Dermis microvascular lymphatic vessel endothelial cell (primary cell): ENCODE data around the gene OPA3. TPM values are rescaled to one million over a fixed set of nuclear protein-coding genes. Genes with fewer than 3 reads are reported as not detected.

ENCODE experiments used
- DNase-seq, 2 donors: peaks; one replicate each; pipeline versions ENCODE4 v3.0.0 to v3.0.0-alpha.2; 2010; ENCODE audit warnings: low read depth in 2 of 2
- total RNA-seq: library from RNA; depleted of rRNA; stranded (reverse); fragments of >200 nt; gene quantifications from 2 replicates; pipeline ENCODE4 v1.2.1, GENCODE V29; 2014

OPA3 gene
- total RNA-seq, 1 donor from 2014 or later: 4.1 TPM

- no peak for DNase-seq
Observed at GRCh38 chr19:45567609-45568008, 17.0 kb downstream of the OPA3 start.

DNA sequence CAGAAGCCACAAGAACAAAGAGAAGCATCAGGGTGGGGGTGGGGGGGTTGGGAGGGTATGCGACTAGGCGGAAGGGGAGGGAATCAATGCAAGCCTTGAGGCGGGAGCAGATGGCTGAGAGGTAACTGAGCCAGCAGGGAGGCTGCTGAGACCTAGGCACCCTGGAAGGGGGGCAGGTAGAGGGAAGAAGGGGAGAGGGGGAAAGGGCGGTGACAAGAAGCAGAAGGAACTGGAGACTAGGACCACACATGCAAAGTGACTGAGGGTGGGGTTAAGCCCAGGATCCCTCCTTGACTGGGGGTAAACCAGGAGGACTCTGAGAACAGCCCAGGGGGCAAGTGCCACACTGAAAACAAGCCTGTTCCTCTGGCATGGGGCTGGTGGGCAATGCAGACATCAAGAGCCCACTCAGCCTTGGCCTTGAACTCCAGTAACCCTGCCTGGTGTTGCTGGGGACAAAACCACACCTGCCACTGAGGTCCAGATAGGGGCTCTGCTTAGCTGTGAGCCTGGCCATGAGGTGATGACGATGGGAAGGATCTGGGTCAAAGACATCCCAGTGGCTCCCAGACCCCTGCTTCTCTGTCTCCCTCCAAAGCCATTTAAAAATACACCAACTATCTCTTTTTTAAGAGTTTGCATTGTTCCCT, 20.3 kb downstream of the OPA3 start:
- no peak for DNase-seq

DNA sequence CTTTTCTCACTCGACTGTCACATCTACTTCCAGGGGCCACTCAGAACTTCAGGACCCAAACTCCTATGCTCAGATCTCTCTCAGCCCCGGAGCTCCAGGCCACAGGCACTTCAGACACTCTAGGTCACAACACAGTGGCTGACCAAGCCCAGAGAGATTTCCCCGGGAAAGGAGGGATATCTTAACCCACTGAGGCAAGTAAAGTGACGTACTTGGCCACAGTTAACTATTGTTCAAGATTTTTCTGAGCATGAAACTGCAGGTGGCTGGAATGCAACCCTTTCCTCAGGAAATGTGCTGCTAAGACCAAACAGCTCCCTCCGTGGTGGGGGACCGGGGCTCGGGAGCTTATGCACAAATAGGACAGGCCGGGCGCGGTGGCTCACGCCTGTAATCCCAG, 23.9 kb downstream of the OPA3 start:
- peak in 1 of 2 donors; percentile 50 for DNase-seq

GRCh38 chr19:45560038-45560437, 24.6 kb downstream of the OPA3 start:
- DNase-seq: no peak

- DNase-seq: peak in 1 of 2 donors; percentile 57
Observed at GRCh38 chr19:45558399-45558878, 26.2 kb downstream of the OPA3 start.

GRCh38 chr19:45556835-45557234, 27.8 kb downstream of the OPA3 start:
- DNase-seq: no peak

GRCh38 chr19:45554481-45554880, 30.1 kb downstream of the OPA3 start:
- no peak for DNase-seq

DNA sequence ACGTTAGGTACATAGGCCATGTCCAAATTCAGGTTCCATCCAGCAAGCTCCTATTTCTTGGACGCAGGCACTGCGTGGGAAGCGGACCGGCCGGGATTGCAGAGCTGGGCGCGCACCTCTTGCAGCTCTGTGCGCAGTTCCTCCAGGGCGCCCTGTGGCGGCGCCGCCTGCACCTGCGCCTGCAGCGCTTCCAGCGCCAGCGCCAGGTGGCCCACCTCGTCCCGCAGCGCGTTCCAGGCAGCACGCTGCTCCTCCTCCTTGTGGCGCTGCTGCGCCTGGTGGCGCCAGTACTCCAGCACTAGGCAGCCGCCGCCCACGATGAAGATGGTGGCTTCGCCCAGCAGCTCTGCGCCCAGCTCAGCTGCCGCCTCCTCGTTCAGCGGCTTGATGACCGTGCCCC, 31.1 kb downstream of the OPA3 start:
- no peak for DNase-seq

GRCh38 chr19:45547965-45548609, 36.5 kb downstream of the OPA3 start:
- peak in 1 of 2 donors; percentile 13 for DNase-seq

GRCh38 chr19:45547211-45547770, 37.3 kb downstream of the OPA3 start:
- DNase-seq: no peak

GRCh38 chr19:45542234-45542668, 42.4 kb downstream of the OPA3 start:
- DNase-seq: no peak

DNA sequence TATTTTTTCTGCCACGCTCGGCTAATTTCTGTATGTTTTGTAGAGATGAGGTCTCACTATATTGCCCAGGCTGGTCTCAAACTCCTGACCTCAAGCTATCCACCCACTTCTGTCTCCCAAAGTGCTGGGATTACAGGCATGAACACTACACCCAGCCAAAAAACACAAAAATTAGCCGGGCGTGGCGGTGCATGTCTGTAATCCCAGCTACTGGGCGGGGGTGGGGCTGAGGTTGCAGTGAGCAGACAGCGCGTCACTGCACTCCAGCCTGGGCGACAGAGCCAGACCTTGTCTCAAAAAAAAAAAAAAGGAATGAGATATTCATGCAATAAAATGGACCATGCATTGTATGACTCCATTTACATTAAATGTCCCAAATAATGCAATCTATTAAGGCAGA, 45.1 kb downstream of the OPA3 start:
- no peak for DNase-seq

DNA sequence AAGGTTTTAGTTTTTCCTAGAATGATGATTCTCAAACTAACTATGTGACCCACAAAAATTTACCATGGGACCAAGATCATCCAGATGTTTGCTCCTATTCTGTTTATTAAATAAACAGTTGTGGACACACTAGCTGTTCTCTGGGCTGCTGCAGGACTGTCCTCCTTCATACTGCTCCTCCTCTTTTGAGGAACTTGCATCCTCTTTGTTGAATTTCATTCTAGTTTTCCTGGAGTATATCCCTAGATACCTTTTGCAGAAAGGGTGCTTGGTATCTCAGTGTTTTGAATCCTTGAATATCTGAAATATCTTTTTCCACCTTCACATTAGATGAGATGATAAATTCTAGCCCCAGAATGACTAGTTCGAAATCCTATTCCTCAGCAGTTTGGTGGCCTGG, 53.3 kb downstream of the OPA3 start:
- no peak for DNase-seq

- no peak for DNase-seq
Observed at GRCh38 chr19:45529420-45529785, 55.2 kb downstream of the OPA3 start.

- no peak for DNase-seq
Observed at GRCh38 chr19:45528744-45529419, 55.7 kb downstream of the OPA3 start.

DNA sequence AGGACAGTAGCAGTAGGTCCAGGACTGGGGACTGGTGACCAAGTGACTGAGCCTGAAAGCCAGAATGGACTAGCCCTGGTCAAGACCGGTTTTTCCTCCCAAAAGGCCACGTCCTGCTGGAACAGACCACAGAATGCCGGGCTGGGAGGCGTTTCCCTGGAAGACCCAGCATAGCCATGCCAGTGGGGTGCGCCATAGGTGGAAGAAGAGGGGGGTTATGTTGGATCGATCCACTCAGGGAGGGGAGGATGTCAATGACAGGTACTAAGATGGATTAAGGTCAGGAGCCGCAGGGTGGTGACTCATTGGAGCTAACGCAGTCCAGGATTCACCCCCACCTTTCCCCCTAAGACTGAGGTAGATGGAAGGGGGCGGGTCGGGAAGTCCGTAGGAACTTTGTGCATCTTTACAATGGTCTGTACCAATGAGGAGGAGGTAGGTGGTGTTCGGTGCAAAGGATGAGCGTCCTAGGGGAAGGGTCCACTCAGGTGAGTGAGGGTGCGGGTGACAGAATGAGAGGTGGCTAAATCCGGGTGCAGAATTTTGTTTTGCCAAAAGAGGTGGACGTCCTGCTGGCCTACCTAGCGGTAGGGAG, 56.4 kb downstream of the OPA3 start:
- DNase-seq: no peak

DNA sequence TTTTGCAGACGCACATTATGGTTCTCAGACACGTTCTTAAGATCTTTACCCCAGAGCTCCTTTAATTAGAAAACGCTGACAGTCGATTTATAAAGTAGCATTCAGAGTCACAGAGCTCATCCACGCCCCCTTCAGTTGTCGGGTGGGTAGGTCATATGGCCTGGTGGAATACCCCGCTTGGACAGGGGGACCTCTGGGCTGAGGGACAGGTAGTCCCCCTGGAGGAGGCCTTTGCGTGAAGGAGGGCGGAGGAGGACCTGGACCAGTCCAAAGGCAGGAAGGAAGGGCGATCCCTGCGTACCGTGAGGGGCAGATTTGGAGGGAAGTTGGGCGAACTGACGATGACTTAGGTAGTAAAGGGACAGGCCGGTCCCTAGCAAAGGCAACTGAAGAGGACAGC, 56.9 kb downstream of the OPA3 start:
- no peak for DNase-seq

GRCh38 chr19:45526971-45527370, 57.6 kb downstream of the OPA3 start:
- DNase-seq: no peak

DNA sequence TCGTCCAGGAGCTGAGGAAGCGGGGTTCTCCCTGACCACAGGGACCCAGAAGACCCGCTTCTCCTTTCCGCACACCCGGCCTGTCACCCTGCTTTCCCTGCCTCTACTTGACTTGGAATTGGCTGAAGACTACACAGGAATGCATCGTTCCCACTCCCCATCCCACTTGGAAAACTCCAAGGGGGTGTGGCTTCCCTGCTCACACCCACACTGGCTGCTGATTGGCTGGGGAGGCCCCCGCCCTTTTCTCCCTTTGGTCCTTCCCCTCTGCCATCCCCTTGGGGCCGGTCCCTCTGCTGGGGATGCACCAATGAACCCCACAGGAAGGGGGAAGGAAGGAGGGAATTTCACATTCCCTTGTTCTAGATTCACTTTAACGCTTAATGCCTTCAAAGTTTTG, 58.5 kb downstream of the OPA3 start:
- DNase-seq: peak in 1 of 2 donors; percentile 66

GRCh38 chr19:45524575-45525129, 60.0 kb downstream of the OPA3 start:
- no peak for DNase-seq

DNA sequence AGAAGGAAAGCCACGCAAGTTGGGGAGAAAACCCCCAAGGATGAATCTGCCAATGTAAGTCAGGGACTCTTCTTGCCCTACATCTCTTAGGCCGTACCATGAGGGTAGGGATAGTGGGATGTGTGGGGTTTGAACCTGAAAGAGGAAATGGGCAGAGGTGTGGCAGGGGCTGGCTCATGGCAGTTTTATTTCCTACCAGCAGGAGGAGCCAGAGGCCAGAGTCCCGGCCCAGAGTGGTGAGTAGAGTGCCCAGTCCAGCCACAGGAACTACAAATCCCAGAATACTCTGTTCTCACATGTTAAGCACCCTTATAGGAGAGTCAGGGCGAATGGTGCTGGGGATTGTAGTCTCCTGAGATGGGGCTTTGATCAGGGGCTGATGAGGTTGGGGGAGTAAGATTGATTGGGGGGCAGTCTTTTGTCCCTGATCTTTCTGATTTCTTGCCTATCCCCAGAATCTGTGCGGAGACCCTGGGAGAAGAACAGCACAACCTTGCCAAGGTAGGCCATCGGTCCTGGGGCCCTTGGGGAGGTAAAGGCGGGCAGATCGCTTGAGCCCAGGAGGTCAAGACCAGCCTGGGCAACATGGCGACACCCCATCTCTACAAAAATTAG, 60.9 kb downstream of the OPA3 start:
- DNase-seq: peak; percentile 84 to 89
